ENCODE measurements around the gene RING1.

Gene RING1

GRCh38 chr6:33249732-33250630 lies 41.7 kb downstream of the RING1 start:
- DNase-seq: peak; percentile 71

- DNase-seq: no peak
Measured at GRCh38 chr6:33250731-33251130, 42.4 kb downstream of the RING1 start.

GRCh38 chr6:33251395-33252012 lies 43.2 kb downstream of the RING1 start:
- no peak for DNase-seq

- DNase-seq: no peak
Measured at GRCh38 chr6:33252759-33253158, 44.5 kb downstream of the RING1 start.

- DNase-seq: no peak
Measured at GRCh38 chr6:33254591-33254990, 46.3 kb downstream of the RING1 start.

GRCh38 chr6:33259032-33259431 lies 50.7 kb downstream of the RING1 start:
- DNase-seq: peak; percentile 20

Measured in NCI-H226 (cell line).